Measurements from ENCODE around the gene IFITM10. TPM values are rescaled to one million over a fixed set of nuclear protein-coding genes. Genes with fewer than 3 reads are reported as not detected.

IFITM10 gene
- total RNA-seq, 4 donors from 2014 or later: 0.88 to 5.0 (median 3.4) TPM

DNA sequence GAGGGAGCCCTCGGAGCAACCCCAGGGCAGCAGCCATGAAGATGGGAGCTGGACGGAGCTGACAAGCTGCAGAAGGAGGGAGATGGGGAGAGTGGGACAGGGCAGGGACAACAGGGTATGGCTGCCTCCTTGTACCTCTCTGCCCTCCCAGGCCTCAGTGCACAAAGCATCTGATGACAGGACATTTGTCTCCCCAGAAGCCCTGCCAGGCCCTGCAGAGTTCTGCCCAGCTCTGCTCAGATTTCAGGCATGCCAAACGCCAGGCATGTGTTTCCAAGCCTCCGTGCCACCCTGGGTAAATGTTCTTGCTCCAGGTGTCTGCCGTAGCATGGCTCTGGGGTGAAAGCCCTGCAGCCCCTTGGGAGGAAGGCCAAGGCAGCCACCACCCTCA lies 1.1 kb upstream of the IFITM10 start:
- Histone ChIP-seq H3K4me1 (peaks cover 0 to 45% (median 23%) of the 10 kb centered on the region in 4 donors), H3K27ac (peak overlapping the region in 2 of 4 donors; percentile 25 to 62), H3K27me3 (peaks cover 0 to 3% of the 10 kb centered on the region in 2 donors), H3K4me3 (no peak overlapping the region), H3K36me3 (peaks cover 0 to 45% (median 0%) of the 10 kb centered on the region in 3 donors), H3K9me3 (no peaks in the 10 kb centered on the region)
- no peak for TF ChIP-seq CTCF (IDR thresholded peaks at IDR 0.05)
- TF ChIP-seq POLR2A (IDR thresholded peaks at IDR 0.05): no peak
- no peak for DNase-seq

DNA sequence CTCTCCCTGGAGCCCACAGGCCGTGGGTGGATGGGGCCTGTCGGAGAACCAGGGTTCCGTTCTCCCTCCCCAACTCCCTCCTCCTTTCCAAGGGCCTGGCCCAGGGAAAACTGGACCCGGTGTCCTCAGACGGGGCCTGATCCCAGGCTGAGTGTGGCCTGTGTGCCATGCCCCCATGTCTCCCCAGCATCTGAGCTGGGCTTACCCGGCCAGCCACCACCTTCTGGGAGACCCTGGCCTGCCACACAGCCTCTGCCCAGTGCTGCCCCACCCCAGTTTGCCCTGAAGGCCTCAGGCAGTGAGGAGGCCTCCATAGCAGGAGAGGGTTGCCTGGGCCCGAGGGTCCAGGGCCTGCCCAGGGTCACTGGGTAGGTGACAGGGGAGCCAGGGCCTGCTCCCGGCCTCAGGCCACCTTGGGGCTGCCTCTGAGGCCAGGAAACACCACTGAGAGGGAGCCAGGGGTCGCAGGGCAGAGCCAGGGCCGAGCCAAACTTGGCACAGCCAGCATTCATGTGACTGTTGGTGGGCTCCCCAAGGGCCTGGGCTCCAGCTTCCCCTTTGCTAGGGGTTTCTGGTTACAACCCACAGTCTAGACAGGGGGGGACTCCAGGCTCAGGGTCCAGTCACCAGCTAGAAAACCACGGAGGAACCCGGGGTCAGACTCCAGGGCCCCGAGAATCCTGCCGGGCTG lies 590 bp upstream of the IFITM10 start:
- peaks cover 0 to 39% (median 20%) of the 10 kb centered on the region in 4 donors for H3K4me1 ChIP-seq
- H3K9me3 ChIP-seq: no peaks in the 10 kb centered on the region
- peaks cover 0 to 40% (median 0%) of the 10 kb centered on the region in 3 donors for H3K36me3 ChIP-seq
- peaks cover 0 to 3% of the 10 kb centered on the region in 2 donors for H3K27me3 ChIP-seq
- peak in 1 of 3 donors; percentile 49 for DNase-seq
- H3K27ac ChIP-seq: peak overlapping the region in 3 of 4 donors; percentile 25 to 62 (median 54)
- no peak overlapping the region for H3K4me3 ChIP-seq
- TF ChIP-seq POLR2A (IDR thresholded peaks at IDR 0.05): no peak
- TF ChIP-seq CTCF (IDR thresholded peaks at IDR 0.05): no peak

- Histone ChIP-seq H3K4me1 (peaks cover 0 to 38% (median 15%) of the 10 kb centered on the region in 4 donors), H3K27me3 (peaks cover 0 to 3% of the 10 kb centered on the region in 2 donors), H3K4me3 (peak overlapping the region; percentile 26 to 50 (median 37)), H3K27ac (peak overlapping the region in 2 of 4 donors; percentile 2 to 72), H3K36me3 (peaks cover 0 to 27% (median 0%) of the 10 kb centered on the region in 3 donors), H3K9me3 (no peaks in the 10 kb centered on the region)
- DNase-seq: no peak
- no peak for TF ChIP-seq CTCF (IDR thresholded peaks at IDR 0.05)
- no peak for TF ChIP-seq POLR2A (IDR thresholded peaks at IDR 0.05)
These were observed 722 bp downstream of the IFITM10 start for GRCh38 chr11:1749395-1750351.

GRCh38 chr11:1748636-1749394 lies 1.6 kb downstream of the IFITM10 start:
- Histone ChIP-seq H3K9me3 (no peaks in the 10 kb centered on the region), H3K4me1 (peaks cover 0 to 38% (median 15%) of the 10 kb centered on the region in 4 donors), H3K27me3 (peaks cover 0 to 3% of the 10 kb centered on the region in 2 donors), H3K4me3 (peak overlapping the region; percentile 26 to 50 (median 37)), H3K36me3 (peaks cover 0 to 18% (median 0%) of the 10 kb centered on the region in 3 donors), H3K27ac (peak overlapping the region in 1 of 4 donors; percentile 72)
- DNase-seq: peak in 2 of 3 donors; percentile 46 to 52
- TF ChIP-seq CTCF (IDR thresholded peaks at IDR 0.05): no peak
- TF ChIP-seq POLR2A (IDR thresholded peaks at IDR 0.05): no peak
